ENCODE results near the gene AGAP1. TPM values are rescaled to one million over a fixed set of nuclear protein-coding genes. Genes with fewer than 3 reads are reported as not detected.

Gene AGAP1
- total RNA-seq, 1 experiment from 2014 or later, result 25.8 TPM

GRCh38 chr2:236015171-236015570, 521.3 kb downstream of the AGAP1 start:
- Histone ChIP-seq H3K27ac (ENCODE audit: insufficient read length, low read depth, low read length) (no peak overlapping the region), H2BK20ac (ENCODE audit: low read depth, low read length, poor library complexity, severe bottlenecking) (no peak overlapping the region), H3K9ac (ENCODE audit: extremely low read depth, insufficient read length, low read length) (no peak overlapping the region), H3K23ac (ENCODE audit: insufficient read length, low read depth, low read length) (no peak overlapping the region), H3K79me2 (ENCODE audit: insufficient read depth, low read length) (no peaks in the 10 kb centered on the region), H3K79me1 (ENCODE audit: insufficient read depth, low read depth, low read length, poor library complexity, severe bottlenecking) (no peaks in the 10 kb centered on the region), H2BK5ac (ENCODE audit: insufficient read length, low read length) (no peak overlapping the region), H3K23me2 (ENCODE audit: insufficient read length, low read depth, low read length, poor library complexity, severe bottlenecking) (no peaks in the 10 kb centered on the region), H3K4me1 (ENCODE audit: insufficient read depth, low read length) (peaks cover 22% of the 10 kb centered on the region; the same call in 1 of the 2 replicates), H4K5ac (ENCODE audit: insufficient read length, low read depth, low read length) (no peak overlapping the region), H2BK15ac (ENCODE audit: low read depth, low read length) (no peak overlapping the region), H4K8ac (replicated peaks; ENCODE audit: insufficient read length, low read depth, low read length) (no peak overlapping the region), H2BK12ac (ENCODE audit: insufficient read length, low read depth, low read length) (no peak overlapping the region), H3K4me2 (ENCODE audit: insufficient read depth, insufficient read length, low read length) (peak overlapping the region; percentile 15), H3K9me3 (ENCODE audit: control insufficient read depth, low read depth, low read length) (no peaks in the 10 kb centered on the region), H2AFZ (ENCODE audit: low read length) (no peak overlapping the region), H2BK120ac (ENCODE audit: low read depth, low read length, poor library complexity, severe bottlenecking) (no peak overlapping the region), H3K18ac (ENCODE audit: insufficient read length, low read depth, low read length) (no peak overlapping the region), H4K91ac (ENCODE audit: insufficient read length, low read depth, low read length) (no peak overlapping the region), H3K27me3 (ENCODE audit: insufficient read depth, low read length) (no peaks in the 10 kb centered on the region), H3K56ac (ENCODE audit: insufficient read length, low read depth, low read length) (no peak overlapping the region), H4K20me1 (ENCODE audit: control insufficient read depth, insufficient read depth, insufficient read length) (no peaks in the 10 kb centered on the region), H3T11ph (ENCODE audit: low read length) (no peak overlapping the region), H3K14ac (ENCODE audit: insufficient read depth, low read length) (no peak overlapping the region), H2AK5ac (ENCODE audit: insufficient read length, low read length) (no peak overlapping the region), H3K4ac (ENCODE audit: low read depth, low read length) (no peak overlapping the region)
- H3K27me3 Mint-ChIP-seq (ENCODE audit: low read depth), result peaks cover 7% of the 10 kb centered on the region
- no peak for TF ChIP-seq CTCF (conservative IDR thresholded peaks at IDR 0.05)
- no peak for DNase-seq
- H3K4me1 Mint-ChIP-seq, result peaks cover 56 to 60% of the 10 kb centered on the region in 2 experiments
- no peaks in the 10 kb centered on the region for H3K9me3 Mint-ChIP-seq
- H3K36me3 Mint-ChIP-seq (ENCODE audit: insufficient read depth in 1 of 3, low read depth in 3 of 3), result peaks cover 2 to 10% (median 5%) of the 10 kb centered on the region in 3 experiments; a peak in 3 of 7 replicates
- H3K27ac Mint-ChIP-seq, result peak overlapping the region in 2 of 3 experiments; percentile 3 to 28; a peak in 4 of 7 replicates
- H3K4me3 Mint-ChIP-seq, result peak overlapping the region; percentile 38 to 54; a peak in 4 of 5 replicates
- no CpG with 5 or more reads among the region's 6 CpGs for WGBS (ENCODE audit: extremely low coverage, insufficient read length, low lambda C conversion rate)

Data from H9 (cell line).